Kidney epithelial cell (primary cell): ENCODE measurements around the gene COQ5. TPM values are rescaled to one million over a fixed set of nuclear protein-coding genes. Genes with fewer than 3 reads are reported as not detected.
A peak's percentile ranks its signal among the peaks of the same experiment; 100 is the strongest.

Source experiments
- DNase-seq: peaks from one replicate; pipeline ENCODE4 v3.0.0-alpha.2; 2010; ENCODE audit warnings: low read depth
- H3K27me3 ChIP-seq: 2 replicates; pipeline ENCODE4 v1.6.0; 2011; ENCODE audit warnings: low read length; ENCODE audit not compliant: control insufficient read depth, insufficient read depth
- H3K36me3 ChIP-seq: 2 replicates; pipeline ENCODE4 v1.5.1; 2011; ENCODE audit warnings: low read length; ENCODE audit not compliant: control insufficient read depth, insufficient read depth
- H3K4me3 ChIP-seq: 2 replicates; pipeline ENCODE4 v1.5.1; 2011; ENCODE audit warnings: low read depth, mild to moderate bottlenecking, control low read depth, low read length
- CTCF ChIP-seq: IDR thresholded peaks from 2 replicates; pipeline ENCODE4 v1.5.1; 2011; ENCODE audit warnings: mild to moderate bottlenecking, moderate library complexity, low read length, control low read depth, inconsistent platforms; ENCODE audit not compliant: insufficient read depth, poor library complexity, severe bottlenecking
- total RNA-seq: library from RNA; depleted of rRNA; stranded (reverse); fragments of >200 nt; gene quantifications from 2 replicates; pipeline ENCODE4 v1.2.3, GENCODE V29; 2015

The COQ5 gene
- total RNA-seq, 1 donor from 2014 or later, result 30.6 TPM

- no peaks in the 10 kb centered on the region for H3K36me3 ChIP-seq
- H3K4me3 ChIP-seq, result peak overlapping the region; percentile 81
- TF ChIP-seq CTCF, result no peak
- H3K27me3 ChIP-seq, result no peaks in the 10 kb centered on the region
- no peak for DNase-seq
Measured at GRCh38 chr12:120497524-120498150, 31.3 kb downstream of the COQ5 start.

GRCh38 chr12:120496413-120497340 is 32.3 kb downstream of the COQ5 start:
- TF ChIP-seq CTCF, result peak; percentile 13
- no peaks in the 10 kb centered on the region for H3K36me3 ChIP-seq
- no peaks in the 10 kb centered on the region for H3K27me3 ChIP-seq
- DNase-seq, result no peak
- H3K4me3 ChIP-seq, result peak overlapping the region; percentile 81

- peak; percentile 71 for DNase-seq
- Histone ChIP-seq H3K27me3 (no peaks in the 10 kb centered on the region), H3K36me3 (peaks cover 1% of the 10 kb centered on the region), H3K4me3 (peak within 1 kb of the TSS; percentile 81)
- TF ChIP-seq CTCF, result no peak
Measured at GRCh38 chr12:120495731-120496412, 33.1 kb downstream of the COQ5 start, which contains the start of gene DYNLL1. Gene DYNLL1 (plus strand): TSS chr12:120496113. CDS start chr12:120496422, 309 bp downstream.

GRCh38 chr12:120495186-120495730 is 33.7 kb downstream of the COQ5 start:
- peak overlapping the region; percentile 81 for H3K4me3 ChIP-seq
- DNase-seq, result no peak

More at GRCh38 chr12:120495186-120495730, 33.7 kb downstream of the COQ5 start:
- TF ChIP-seq CTCF, result no peak
- Histone ChIP-seq H3K36me3 (peaks cover 1% of the 10 kb centered on the region), H3K27me3 (no peaks in the 10 kb centered on the region)
